GM06990 (cell line): ENCODE results near the gene ZNF593OS.

Source experiments
- DNase-seq: peaks from one replicate; pipeline ENCODE4 v3.0.0-alpha.2; 2011; ENCODE audit not compliant: insufficient read length; ENCODE audit errors: extremely low read depth
- H3K27me3 ChIP-seq: replicated peaks from 2 replicates; pipeline ENCODE4 v1.6.0; 2011; ENCODE audit warnings: low read length; ENCODE audit not compliant: control insufficient read depth, insufficient read depth
- H3K36me3 ChIP-seq: 2 replicates; pipeline ENCODE4 v1.5.1; 2011; ENCODE audit warnings: low read length; ENCODE audit not compliant: control insufficient read depth, insufficient read depth
- H3K4me3 ChIP-seq: replicated peaks from 2 replicates; pipeline ENCODE4 v1.5.1; 2011; ENCODE audit warnings: low read depth, mild to moderate bottlenecking, control low read depth, low read length
- CTCF ChIP-seq: IDR thresholded peaks from 2 replicates; pipeline ENCODE4 v1.5.1; 2011; ENCODE audit warnings: low read length, control low read depth, mild to moderate bottlenecking, inconsistent platforms; ENCODE audit not compliant: insufficient read depth, poor library complexity, severe bottlenecking

Gene ZNF593OS

DNA sequence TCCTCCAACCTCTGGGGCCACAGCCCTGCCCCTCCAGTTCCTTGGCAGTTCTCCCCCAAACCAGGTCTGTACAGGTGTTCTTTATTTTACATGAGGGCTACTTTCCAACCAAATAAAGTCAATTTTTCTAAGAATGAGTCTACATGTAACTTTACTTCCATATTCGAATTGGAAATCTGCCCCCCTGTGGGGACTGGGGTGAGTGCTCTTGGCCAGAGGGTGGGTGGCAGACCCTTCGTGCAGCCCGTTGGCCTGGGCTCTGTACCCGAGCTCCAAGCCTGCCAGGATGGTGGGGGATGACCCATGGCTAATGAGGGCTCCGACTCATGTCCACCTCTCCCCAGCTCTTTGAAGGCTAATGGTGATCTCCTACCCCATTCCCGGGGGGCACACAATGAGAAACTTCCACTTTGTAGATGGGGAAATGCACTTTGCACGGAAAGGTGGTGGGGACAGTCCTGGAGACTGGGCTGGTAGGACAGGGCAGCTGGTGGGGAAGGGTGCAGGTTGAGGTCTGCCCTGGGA lies 18.2 kb upstream of the ZNF593OS start:
- Histone ChIP-seq H3K4me3 (no peak overlapping the region), H3K27me3 (no peaks in the 10 kb centered on the region), H3K36me3 (no peaks in the 10 kb centered on the region)
- no peak for DNase-seq
- TF ChIP-seq CTCF = no peak

DNA sequence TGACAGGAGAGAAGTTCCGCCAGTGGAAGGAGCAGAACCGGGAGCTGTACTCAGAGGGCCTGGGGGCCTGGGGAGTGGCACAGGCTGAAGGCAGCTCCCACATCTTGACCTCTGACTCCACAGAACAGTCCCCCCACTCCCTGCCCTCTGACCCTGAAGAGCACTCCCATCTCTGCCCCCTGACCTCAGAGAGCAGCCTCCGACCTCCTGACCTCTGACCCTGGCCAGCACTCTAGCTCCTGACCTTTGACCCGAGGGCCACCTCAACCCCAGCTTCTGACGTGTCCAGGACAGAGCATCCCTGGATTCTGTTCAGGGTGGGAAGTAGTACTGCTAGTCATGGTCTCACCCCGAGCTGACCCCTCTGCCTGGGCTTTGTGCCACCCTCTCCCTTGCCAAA lies 17.7 kb upstream of the ZNF593OS start:
- TF ChIP-seq CTCF = no peak

GRCh38 chr1:26188477-26188876 lies 16.8 kb upstream of the ZNF593OS start:
- no peaks in the 10 kb centered on the region for H3K27me3 ChIP-seq
- no peak overlapping the region for H3K4me3 ChIP-seq
- DNase-seq = no peak
- TF ChIP-seq CTCF = no peak
- no peaks in the 10 kb centered on the region for H3K36me3 ChIP-seq

More for the DNA sequence above, 17.7 kb upstream of the ZNF593OS start:
- Histone ChIP-seq H3K4me3 (no peak overlapping the region), H3K27me3 (no peaks in the 10 kb centered on the region), H3K36me3 (no peaks in the 10 kb centered on the region)
- DNase-seq = no peak

DNA sequence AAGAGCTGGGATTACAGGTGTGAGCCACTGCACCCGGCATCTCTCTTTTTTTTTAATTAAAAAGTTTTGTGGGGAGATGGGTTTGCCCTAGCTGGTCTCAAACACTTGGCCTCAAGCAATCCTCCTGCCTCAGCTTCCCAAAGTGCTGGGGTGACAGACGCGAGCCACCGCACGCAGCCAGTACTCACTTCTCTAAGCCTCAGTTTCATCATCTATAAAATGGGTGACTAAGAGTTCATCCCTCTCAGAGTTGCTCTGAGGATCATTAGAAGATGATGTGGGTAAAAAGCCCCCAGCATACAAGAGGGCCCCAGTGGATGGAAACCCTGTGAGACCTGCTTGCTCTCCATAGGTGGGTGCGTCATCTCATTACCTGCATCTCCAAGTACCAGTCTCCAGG lies 16.2 kb upstream of the ZNF593OS start:
- TF ChIP-seq CTCF = no peak
- no peak overlapping the region for H3K4me3 ChIP-seq
- no peaks in the 10 kb centered on the region for H3K36me3 ChIP-seq
- DNase-seq = no peak
- H3K27me3 ChIP-seq = no peaks in the 10 kb centered on the region

DNA sequence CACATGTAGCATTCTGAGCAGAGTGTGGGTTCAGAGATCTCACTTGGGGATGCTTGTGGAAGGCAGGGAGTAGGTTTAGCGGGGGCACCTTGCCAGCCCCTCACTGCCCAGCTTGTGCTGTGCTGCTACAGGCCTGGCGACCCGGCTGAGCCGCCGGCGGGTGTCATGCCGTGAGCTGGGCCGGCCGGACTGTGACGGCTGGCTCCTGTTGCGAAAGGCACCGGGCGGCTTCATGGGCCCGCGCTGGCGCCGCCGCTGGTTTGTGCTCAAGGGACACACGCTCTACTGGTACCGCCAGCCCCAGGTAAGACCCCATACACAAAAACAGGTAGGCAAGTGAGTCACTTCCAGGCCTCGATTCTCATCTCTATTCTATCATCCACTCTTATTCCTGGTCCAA lies 13.3 kb upstream of the ZNF593OS start:
- DNase-seq = no peak
- Histone ChIP-seq H3K27me3 (no peaks in the 10 kb centered on the region), H3K4me3 (no peak overlapping the region), H3K36me3 (no peaks in the 10 kb centered on the region)
- no peak for TF ChIP-seq CTCF

GRCh38 chr1:26184086-26184485 lies 12.5 kb upstream of the ZNF593OS start:
- TF ChIP-seq CTCF = no peak
- Histone ChIP-seq H3K36me3 (no peaks in the 10 kb centered on the region), H3K4me3 (no peak overlapping the region), H3K27me3 (no peaks in the 10 kb centered on the region)
- no peak for DNase-seq
